Activated CD8-positive, alpha-beta memory T cell treated with anti-CD3 and anti-CD28 coated beads, Interleukin-2, amount 10 ng/mL, durations not matched to agents 7 days and 5 days (primary cell): ENCODE measurements around the gene TMTC3. TPM values are rescaled to one million over a fixed set of nuclear protein-coding genes. Genes with fewer than 3 reads are reported as not detected.
"Not testable (repeated sequence)": the region's sequence is repeated elsewhere in the genome, so short reads cannot be mapped to it uniquely, and the experiment has no call there.

Experiments
- ATAC-seq: fragments of 150-1000 bp; cut with Tn5 transposase; one replicate; pipeline ENCODE4 v1.10.0; 2021; ENCODE audit warnings: moderate library complexity
- CTCF ChIA-PET: fragments of 350-600 bp; sonication (Branson Sonifier 250); formaldehyde crosslinking; loops from one replicate; lab custom pipeline; 2021; ENCODE audit warnings: antibody characterized with exemption; lab: Charles Lee
- DNase-seq: peaks from one replicate; pipeline ENCODE4 v3.0.0-alpha.2; 2020
- H3K27ac Mint-ChIP-seq: one replicate; pipeline ENCODE4 v1.8.0; 2021; ENCODE audit warnings: mild to moderate bottlenecking, mixed read lengths
- H3K27me3 Mint-ChIP-seq: one replicate; pipeline ENCODE4 v1.8.0; 2021; ENCODE audit warnings: mixed read lengths
- H3K36me3 Mint-ChIP-seq: one replicate; pipeline ENCODE4 v1.8.0; 2021; ENCODE audit warnings: mild to moderate bottlenecking, mixed read lengths
- H3K4me1 Mint-ChIP-seq: one replicate; pipeline ENCODE4 v1.8.0; 2021; ENCODE audit warnings: mixed read lengths
- H3K4me3 Mint-ChIP-seq: one replicate; pipeline ENCODE4 v1.8.0; 2021; ENCODE audit warnings: mild to moderate bottlenecking, moderate library complexity, mixed read lengths
- H3K9me3 Mint-ChIP-seq: one replicate; pipeline ENCODE4 v1.8.0; 2022; ENCODE audit warnings: low read depth, mixed read lengths
- total RNA-seq, 2 experiments: library from RNA; stranded (reverse); gene quantifications; one replicate each; pipeline ENCODE4 v1.2.3, GENCODE V29; 2021

Gene TMTC3
- total RNA-seq, 2 experiments from 2014 or later: 5.9 to 7.6 TPM

DNA sequence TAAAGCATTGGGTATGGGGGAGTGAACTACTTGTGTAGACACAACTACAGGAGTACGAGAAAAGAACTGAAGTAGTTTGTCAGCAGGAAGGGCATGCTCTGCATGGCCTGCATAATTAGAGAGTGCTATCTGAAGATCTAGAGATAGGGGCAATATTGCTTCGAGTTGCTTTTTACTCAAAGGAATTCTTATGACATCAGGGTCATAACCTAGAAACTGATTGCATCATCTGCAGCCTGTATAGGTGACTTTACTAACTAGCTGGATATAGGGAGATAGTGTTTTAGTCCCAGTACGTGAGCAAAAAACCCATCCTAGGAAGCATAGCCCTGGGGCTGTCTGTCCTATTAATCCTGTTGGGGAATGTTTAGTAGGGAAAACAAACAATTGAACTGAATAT is 39.8 kb downstream of the TMTC3 start:
- Mint-ChIP-seq H3K4me3 (no peak overlapping the region), H3K4me1 (no peaks in the 10 kb centered on the region), H3K27me3 (no peaks in the 10 kb centered on the region), H3K27ac (no peak overlapping the region), H3K9me3 (no peaks in the 10 kb centered on the region), H3K36me3 (peaks cover 27% of the 10 kb centered on the region)
- DNase-seq (no peak), ATAC-seq (no peak)
- CTCF ChIA-PET: no interaction called here

DNA sequence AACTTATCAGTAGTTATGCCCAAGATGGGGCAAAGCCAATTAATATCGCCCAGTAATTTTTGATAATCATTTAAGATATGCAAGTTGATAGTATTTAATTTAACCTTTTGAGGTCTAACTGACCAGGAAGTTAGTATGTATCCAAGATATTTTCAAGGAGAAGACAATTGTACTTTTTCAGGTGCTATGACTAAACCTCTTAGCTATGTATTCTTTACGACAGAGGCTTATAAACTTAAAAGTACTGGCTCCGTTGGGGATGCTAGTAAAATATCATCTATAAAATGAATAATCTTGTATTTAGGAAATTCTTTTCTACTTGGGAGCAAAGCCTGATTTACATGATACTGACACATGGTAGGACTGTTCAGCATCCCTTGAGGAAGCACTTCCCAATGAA is 40.3 kb downstream of the TMTC3 start:
- H3K4me3 Mint-ChIP-seq: no peak overlapping the region
- DNase-seq (no peak), ATAC-seq (no peak)
- peaks cover 25% of the 10 kb centered on the region for H3K36me3 Mint-ChIP-seq
- no peaks in the 10 kb centered on the region for H3K9me3 Mint-ChIP-seq
- H3K27me3 Mint-ChIP-seq: no peaks in the 10 kb centered on the region
- no peaks in the 10 kb centered on the region for H3K4me1 Mint-ChIP-seq
- no peak overlapping the region for H3K27ac Mint-ChIP-seq
- CTCF ChIA-PET: no interaction called here

DNA sequence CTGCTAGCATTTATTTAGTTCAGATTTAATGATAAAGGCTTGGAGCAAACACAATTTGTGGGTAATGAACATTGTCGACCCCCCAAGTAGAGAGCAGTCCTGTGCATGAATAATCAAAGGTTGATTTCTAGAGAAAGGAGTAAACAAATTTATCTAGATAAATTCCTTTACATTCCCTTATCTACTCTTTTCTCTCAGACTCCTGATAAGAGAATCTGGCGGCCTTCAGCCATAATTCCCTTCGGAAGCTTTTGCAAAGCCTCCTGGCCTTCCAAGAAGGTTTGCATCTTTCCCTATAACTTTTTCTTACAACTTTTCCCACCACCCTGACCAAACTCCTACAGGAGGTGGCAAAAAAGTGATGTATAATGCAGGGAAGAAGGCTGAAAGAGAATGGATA is 42.1 kb downstream of the TMTC3 start:
- Mint-ChIP-seq H3K27ac (no peak overlapping the region), H3K36me3 (peaks cover 20% of the 10 kb centered on the region), H3K27me3 (no peaks in the 10 kb centered on the region), H3K4me1 (no peaks in the 10 kb centered on the region), H3K4me3 (no peak overlapping the region), H3K9me3 (no peaks in the 10 kb centered on the region)
- DNase-seq (no peak), ATAC-seq (no peak)
- CTCF ChIA-PET: no interaction called here

DNA sequence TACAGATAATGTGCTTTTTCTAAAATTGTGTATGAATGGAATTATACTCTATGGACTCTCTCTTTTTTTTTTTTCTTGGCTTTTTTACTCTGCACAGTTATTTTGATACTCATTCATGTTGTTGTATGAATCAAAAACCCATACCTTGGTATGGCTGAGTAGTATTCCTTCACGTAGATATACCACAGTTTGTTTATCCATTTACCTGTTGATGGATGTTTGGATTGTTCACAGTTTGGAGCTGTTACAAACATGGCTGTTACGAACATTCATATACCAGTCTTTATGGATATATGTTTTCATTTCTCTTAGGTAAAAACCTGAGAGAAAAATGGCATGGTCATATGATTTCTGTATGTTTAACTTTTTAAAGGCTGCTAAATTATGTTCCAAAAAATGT is 43.2 kb downstream of the TMTC3 start:
- no peaks in the 10 kb centered on the region for H3K27me3 Mint-ChIP-seq
- CTCF ChIA-PET: no interaction called here

DNA sequence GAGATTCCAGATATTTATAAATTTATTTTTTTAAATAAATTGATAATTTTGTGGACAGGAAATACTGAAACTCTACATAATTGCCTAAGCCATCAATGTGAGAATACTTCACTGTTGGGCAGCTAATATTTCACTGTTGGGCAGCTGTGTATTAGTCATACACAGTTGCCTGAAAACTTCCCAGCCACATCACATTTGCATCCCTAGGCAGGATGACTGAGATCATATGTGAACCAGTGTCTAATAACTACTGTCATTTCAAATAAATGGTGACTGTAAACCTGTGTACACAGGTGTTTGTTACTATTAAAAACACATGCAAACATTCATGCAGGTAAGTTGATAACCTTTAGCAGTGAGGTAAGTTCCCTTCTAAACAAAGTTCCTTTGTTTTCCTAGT is 43.9 kb downstream of the TMTC3 start:
- H3K9me3 Mint-ChIP-seq: no peaks in the 10 kb centered on the region
- no peak overlapping the region for H3K27ac Mint-ChIP-seq
- DNase-seq (no peak), ATAC-seq (no peak)
- CTCF ChIA-PET: no interaction called here
- peaks cover 7% of the 10 kb centered on the region for H3K36me3 Mint-ChIP-seq
- H3K27me3 Mint-ChIP-seq: no peaks in the 10 kb centered on the region
- no peaks in the 10 kb centered on the region for H3K4me1 Mint-ChIP-seq
- H3K4me3 Mint-ChIP-seq: no peak overlapping the region

More for the DNA sequence above, 43.2 kb downstream of the TMTC3 start:
- no peak overlapping the region for H3K27ac Mint-ChIP-seq
- no peaks in the 10 kb centered on the region for H3K4me1 Mint-ChIP-seq
- H3K9me3 Mint-ChIP-seq: no peaks in the 10 kb centered on the region
- no peak for DNase-seq
- no peak for ATAC-seq
- peaks cover 11% of the 10 kb centered on the region for H3K36me3 Mint-ChIP-seq
- no peak overlapping the region for H3K4me3 Mint-ChIP-seq

DNA sequence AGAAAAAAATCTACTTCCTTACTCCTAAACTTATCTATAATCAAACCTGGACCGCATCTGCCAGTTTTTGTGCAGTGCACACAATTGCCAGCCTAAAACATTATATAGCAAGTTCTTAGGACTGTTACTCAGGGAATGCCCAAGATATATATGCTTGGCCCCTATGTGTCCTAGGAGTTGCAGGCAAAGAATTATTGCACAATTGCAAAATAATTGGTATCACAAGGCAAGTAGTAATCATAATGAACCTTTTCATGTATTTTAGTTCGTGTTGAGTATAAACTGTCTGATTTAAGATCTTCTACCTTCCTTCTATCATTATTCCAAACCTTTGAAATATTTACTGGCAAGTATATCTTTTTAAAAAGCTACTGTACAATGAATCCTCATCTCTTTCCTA is 45.5 kb downstream of the TMTC3 start:
- no peak for ATAC-seq
- DNase-seq: no peak
- Mint-ChIP-seq H3K36me3 (peaks cover 8% of the 10 kb centered on the region), H3K4me1 (no peaks in the 10 kb centered on the region), H3K9me3 (no peaks in the 10 kb centered on the region), H3K4me3 (no peak overlapping the region), H3K27me3 (no peaks in the 10 kb centered on the region), H3K27ac (no peak overlapping the region)
- CTCF ChIA-PET: no interaction called here

DNA sequence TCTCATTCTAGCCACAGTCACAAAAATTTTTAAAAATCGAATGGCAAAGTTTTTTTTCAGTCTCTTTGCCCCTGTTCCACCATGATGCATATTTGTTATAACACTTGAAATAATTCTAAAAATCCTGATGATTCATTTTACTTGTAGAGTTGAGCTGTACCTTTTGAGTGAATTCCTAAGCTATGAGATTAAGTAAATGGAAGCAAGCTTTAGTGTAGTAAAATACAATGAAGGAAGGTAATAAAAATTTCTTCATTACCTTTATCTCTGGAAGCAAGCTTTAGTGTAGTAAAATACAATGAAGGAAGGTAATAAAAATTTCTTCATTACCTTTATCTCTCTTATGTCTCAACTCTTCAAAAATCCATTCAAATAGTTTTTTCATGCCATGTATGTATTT is 46.1 kb downstream of the TMTC3 start:
- no peak for DNase-seq
- Mint-ChIP-seq H3K9me3 (no peaks in the 10 kb centered on the region), H3K4me3 (no peak overlapping the region), H3K4me1 (no peaks in the 10 kb centered on the region), H3K27ac (no peak overlapping the region), H3K36me3 (peaks cover 8% of the 10 kb centered on the region), H3K27me3 (no peaks in the 10 kb centered on the region)
- ATAC-seq: no peak
- CTCF ChIA-PET: no interaction called here

DNA sequence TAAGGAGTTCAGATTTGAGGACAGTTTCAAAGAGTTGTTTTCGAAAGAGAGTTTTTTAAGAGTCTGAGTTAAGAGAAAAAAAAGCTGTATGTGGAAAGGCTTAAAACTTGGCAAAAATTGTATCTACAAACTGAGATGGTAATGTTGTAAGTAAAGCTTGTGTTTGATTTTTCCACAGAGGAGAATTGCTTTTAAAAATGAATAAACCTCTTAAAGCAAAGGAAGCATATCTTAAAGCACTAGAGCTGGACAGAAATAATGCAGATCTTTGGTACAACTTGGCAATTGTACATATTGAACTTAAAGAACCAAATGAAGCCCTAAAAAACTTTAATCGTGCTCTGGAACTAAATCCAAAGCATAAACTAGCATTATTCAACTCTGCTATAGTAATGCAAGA is 50.3 kb downstream of the TMTC3 start:
- H3K4me1 Mint-ChIP-seq: no peaks in the 10 kb centered on the region
- CTCF ChIA-PET: no interaction called here
- DNase-seq (no peak), ATAC-seq (no peak)
- no peak overlapping the region for H3K4me3 Mint-ChIP-seq
- no peaks in the 10 kb centered on the region for H3K27me3 Mint-ChIP-seq
- no peak overlapping the region for H3K27ac Mint-ChIP-seq
- H3K36me3 Mint-ChIP-seq: peaks cover 18% of the 10 kb centered on the region
- H3K9me3 Mint-ChIP-seq: no peaks in the 10 kb centered on the region

DNA sequence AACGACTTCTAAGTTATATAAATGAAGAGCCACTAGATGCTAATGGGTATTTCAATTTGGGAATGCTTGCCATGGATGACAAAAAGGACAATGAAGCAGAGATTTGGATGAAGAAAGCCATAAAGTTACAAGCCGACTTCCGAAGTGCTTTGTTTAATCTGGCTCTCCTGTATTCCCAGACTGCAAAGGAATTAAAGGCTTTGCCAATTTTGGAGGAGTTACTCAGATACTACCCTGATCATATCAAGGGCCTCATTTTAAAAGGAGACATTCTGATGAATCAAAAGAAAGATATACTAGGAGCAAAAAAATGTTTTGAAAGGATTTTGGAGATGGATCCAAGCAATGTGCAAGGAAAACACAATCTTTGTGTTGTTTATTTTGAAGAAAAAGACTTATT is 52.8 kb downstream of the TMTC3 start:
- H3K4me1 Mint-ChIP-seq: no peaks in the 10 kb centered on the region
- no peak overlapping the region for H3K27ac Mint-ChIP-seq
- CTCF ChIA-PET: no interaction called here
- H3K36me3 Mint-ChIP-seq: peaks cover 18% of the 10 kb centered on the region
- H3K4me3 Mint-ChIP-seq: no peak overlapping the region
- H3K9me3 Mint-ChIP-seq: no peaks in the 10 kb centered on the region
- no peaks in the 10 kb centered on the region for H3K27me3 Mint-ChIP-seq
- no peak for ATAC-seq
- DNase-seq: no peak

DNA sequence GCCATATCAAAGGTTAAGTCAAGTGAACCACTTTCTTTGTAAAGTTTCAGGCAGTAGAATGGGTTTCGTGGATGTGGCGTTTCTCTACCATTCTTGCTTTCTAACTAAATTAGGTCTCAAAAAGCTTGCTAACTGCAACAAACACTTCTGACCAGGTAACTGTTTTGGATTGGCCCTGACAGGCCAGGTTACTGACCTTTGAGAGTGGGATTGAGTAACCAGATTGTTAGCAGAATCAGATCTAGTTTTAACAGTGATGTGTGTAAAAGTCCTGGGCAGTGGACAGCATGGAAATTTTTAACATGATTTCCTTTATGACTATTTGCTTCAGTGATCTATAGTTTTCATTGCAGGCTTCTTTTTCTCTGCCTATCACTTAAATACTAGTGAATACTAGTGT is 57.9 kb downstream of the TMTC3 start:
- CTCF ChIA-PET: no interaction called here
- H3K27ac Mint-ChIP-seq: no peak overlapping the region
- H3K27me3 Mint-ChIP-seq: no peaks in the 10 kb centered on the region
- ATAC-seq (no peak), DNase-seq (no peak)
- H3K9me3 Mint-ChIP-seq: peaks cover 2% of the 10 kb centered on the region
- peaks cover 16% of the 10 kb centered on the region for H3K36me3 Mint-ChIP-seq
- H3K4me3 Mint-ChIP-seq: no peak overlapping the region
- no peaks in the 10 kb centered on the region for H3K4me1 Mint-ChIP-seq

DNA sequence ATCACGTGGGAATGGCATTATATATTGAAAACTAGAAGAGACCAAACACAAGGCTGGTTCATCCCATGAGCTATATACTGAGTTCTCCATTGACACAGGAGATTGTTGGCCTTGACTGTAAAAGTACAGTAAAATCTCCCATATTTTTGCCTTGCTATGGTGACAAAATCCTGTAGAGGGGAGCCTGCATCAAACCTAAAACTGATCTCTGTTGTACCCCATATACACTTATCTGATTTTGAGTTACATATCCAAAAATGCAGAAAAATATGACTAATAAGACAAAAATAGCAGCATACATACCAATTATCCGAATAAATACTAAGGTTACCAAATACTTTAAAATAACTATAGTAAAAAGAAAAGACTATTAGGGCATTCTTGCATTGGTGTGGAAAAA is 60.4 kb downstream of the TMTC3 start:
- Mint-ChIP-seq H3K4me1 (no peaks in the 10 kb centered on the region), H3K27me3 (no peaks in the 10 kb centered on the region), H3K9me3 (peaks cover 5% of the 10 kb centered on the region), H3K27ac (no peak overlapping the region), H3K4me3 (no peak overlapping the region), H3K36me3 (peaks cover 5% of the 10 kb centered on the region)
- CTCF ChIA-PET: no interaction called here
- DNase-seq (no peak), ATAC-seq (no peak)

DNA sequence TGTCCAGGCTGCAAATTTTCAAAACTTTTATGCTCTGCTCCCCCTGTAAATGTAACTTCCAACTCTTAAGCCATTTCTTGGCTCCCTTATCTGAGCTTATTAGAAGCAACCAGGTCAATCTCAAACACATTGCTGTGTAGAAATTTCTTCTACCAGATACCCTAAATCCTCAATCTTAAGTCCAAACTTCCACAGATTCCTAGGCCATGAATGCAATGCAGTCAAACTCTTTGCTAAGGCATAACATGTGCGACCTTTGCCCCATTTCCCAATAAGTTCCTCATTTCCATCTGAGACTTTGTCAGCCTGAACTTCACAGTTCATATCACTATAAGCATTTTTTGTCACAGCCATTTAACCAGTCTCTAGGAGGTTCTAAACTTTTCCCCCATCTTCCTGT is 64.5 kb downstream of the TMTC3 start:
- DNase-seq (no peak), ATAC-seq (no peak)
- CTCF ChIA-PET: no interaction called here
- H3K4me1 Mint-ChIP-seq: no peaks in the 10 kb centered on the region
- H3K36me3 Mint-ChIP-seq: peaks cover 5% of the 10 kb centered on the region
- no peak overlapping the region for H3K27ac Mint-ChIP-seq
- peaks cover 7% of the 10 kb centered on the region for H3K9me3 Mint-ChIP-seq
- no peak overlapping the region for H3K4me3 Mint-ChIP-seq
- no peaks in the 10 kb centered on the region for H3K27me3 Mint-ChIP-seq

DNA sequence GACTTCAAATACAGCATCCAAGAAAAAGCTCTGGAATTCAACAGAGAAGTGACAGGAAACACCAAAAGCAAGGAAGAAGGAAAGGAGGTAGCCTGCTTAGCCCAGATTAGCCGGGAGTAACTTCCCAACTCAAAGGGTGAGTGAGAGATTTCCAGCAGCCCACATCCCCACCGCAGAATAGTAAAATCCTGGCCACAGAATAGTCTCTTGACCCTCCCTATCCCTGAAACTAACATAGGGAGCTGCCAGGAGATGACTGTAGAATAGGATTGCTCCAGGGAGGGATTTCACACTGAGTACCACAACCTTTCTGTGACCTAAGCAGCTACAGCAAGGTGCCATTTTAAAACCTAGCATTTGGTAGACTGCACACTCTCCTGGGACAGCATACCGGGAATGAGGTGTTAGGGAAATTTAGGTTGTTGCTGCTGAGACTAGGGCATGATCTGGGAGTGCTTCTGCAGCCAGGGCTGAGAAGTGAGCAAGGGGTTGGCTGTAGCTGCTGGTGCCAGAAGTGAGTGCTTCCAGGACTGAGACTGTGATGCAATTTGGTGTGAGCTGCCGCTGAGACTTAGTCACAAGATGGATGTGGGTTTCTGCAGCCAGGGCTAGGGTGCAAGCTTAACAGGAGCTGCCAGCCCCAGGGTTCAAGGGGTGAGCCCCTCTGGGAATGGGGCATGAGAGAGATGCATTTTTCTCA is 66.0 kb downstream of the TMTC3 start:
- ATAC-seq (no peak), DNase-seq (no peak)
- CTCF ChIA-PET: no interaction called here
- Mint-ChIP-seq H3K27me3 (no peaks in the 10 kb centered on the region), H3K9me3 (peaks cover 10% of the 10 kb centered on the region), H3K36me3 (peaks cover 5% of the 10 kb centered on the region), H3K27ac (no peak overlapping the region), H3K4me1 (no peaks in the 10 kb centered on the region), H3K4me3 (no peak overlapping the region)

DNA sequence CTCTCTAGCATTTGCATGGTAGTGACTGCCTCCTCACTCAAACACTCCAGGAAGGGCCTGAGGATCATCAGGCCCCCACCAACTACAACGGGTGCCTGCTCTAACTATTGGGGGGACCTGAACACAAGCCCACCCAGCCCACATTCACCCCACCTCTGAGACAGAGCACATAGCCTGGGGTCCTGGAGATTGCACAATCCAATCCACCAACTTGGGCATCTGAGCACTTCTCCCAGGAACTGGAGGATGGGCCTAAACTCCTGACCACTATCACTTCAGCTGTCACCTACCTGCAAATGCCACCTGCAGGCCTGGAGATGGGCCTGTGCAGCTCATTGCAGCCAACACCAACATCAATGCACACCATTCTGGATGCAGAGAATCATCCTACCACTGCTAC is 66.6 kb downstream of the TMTC3 start:
- peaks cover 11% of the 10 kb centered on the region for H3K9me3 Mint-ChIP-seq
- H3K4me3 Mint-ChIP-seq: no peak overlapping the region
- DNase-seq (no peak), ATAC-seq (no peak)
- H3K27ac Mint-ChIP-seq: no peak overlapping the region
- no peaks in the 10 kb centered on the region for H3K4me1 Mint-ChIP-seq
- peaks cover 5% of the 10 kb centered on the region for H3K36me3 Mint-ChIP-seq
- CTCF ChIA-PET: no interaction called here
- H3K27me3 Mint-ChIP-seq: no peaks in the 10 kb centered on the region

DNA sequence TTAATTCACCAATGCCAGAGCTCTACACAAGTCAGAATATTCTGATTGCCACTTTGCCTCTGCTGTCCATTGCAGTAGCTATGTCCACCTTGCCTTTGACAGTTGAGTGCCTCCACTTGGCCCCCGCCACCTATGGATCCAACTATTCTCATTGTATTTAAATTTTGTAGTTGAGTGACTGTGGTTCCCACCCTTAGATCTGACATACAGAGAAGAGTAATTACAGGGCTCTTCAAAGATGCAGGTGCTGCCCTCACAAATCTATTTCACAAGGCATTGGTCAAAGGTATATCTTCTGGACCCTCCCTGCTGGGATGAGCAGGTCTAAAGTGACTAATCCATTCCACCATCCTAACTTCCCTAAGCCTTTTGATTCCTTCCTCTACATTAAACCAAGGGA is 68.2 kb downstream of the TMTC3 start:
- H3K27ac Mint-ChIP-seq, H3K4me1 Mint-ChIP-seq, H3K4me3 Mint-ChIP-seq, DNase-seq, ATAC-seq, H3K9me3 Mint-ChIP-seq, H3K27me3 Mint-ChIP-seq, CTCF ChIA-PET, H3K36me3 Mint-ChIP-seq: not testable (repeated sequence)
